PC-3 (cell line): ENCODE data around the gene SPX. TPM values are rescaled to one million over a fixed set of nuclear protein-coding genes. Genes with fewer than 3 reads are reported as not detected.

ENCODE experiments used
- ATAC-seq: fragments of 200-7000 bp; cut with Tn5 transposase; 2 replicates; pipeline ENCODE4 v1.9.1; 2020; ENCODE audit warnings: mild to moderate bottlenecking, moderate library complexity
- BruUV-seq: library from RNA; stranded (reverse); fragments of 400-500 nt; replicated peaks from 2 replicates; lab custom pipeline; 2021; lab: Mats Ljungman, UMichigan
- CTCF ChIA-PET: fragments of 300-600 bp; sonication (Branson Sonifier 250); formaldehyde crosslinking; loops from one replicate; lab custom pipeline; 2022; ENCODE audit warnings: antibody characterized with exemption; lab: Charles Lee
- POLR2A ChIA-PET: fragments of 300-600 bp; sonication (Branson Sonifier 250); formaldehyde crosslinking; loops from one replicate; lab custom pipeline; 2022; ENCODE audit warnings: antibody characterized with exemption; ENCODE audit not compliant: unreplicated experiment; lab: Charles Lee
- DNase-seq: peaks from one replicate; pipeline ENCODE4 v3.0.0-alpha.2; 2015
- H2AFZ ChIP-seq: fragments of 300-600 bp; sonication (generic); 2 replicates; pipeline ENCODE4 v1.6.0; 2016; ENCODE audit warnings: antibody characterized with exemption, low read length
- H3F3A ChIP-seq: fragments of 300-600 bp; sonication (generic); one replicate; pipeline ENCODE4 v1.6.0; 2017; ENCODE audit warnings: antibody characterized with exemption, low read length, control low read depth, mild to moderate bottlenecking; ENCODE audit not compliant: unreplicated experiment
- H3K27ac ChIP-seq: fragments of 300-600 bp; sonication (generic); 2 replicates; pipeline ENCODE4 v1.5.1; 2016; ENCODE audit warnings: mild to moderate bottlenecking, low read length
- H3K27me3 ChIP-seq: fragments of 300-600 bp; sonication (generic); 2 replicates; pipeline ENCODE4 v1.6.1; 2016; ENCODE audit warnings: low read length, mixed read lengths
- H3K36me3 ChIP-seq: fragments of 300-600 bp; sonication (generic); 2 replicates; pipeline ENCODE4 v1.6.1; 2016; ENCODE audit warnings: low read depth, mixed run types, low read length, mixed read lengths
- H3K4me1 ChIP-seq: fragments of 300-600 bp; sonication (generic); 2 replicates; pipeline ENCODE4 v1.5.1; 2016; ENCODE audit warnings: low read length; ENCODE audit not compliant: insufficient read depth
- H3K4me2 ChIP-seq: fragments of 300-600 bp; sonication (generic); 2 replicates; pipeline ENCODE4 v1.6.0; 2016; ENCODE audit warnings: low read length
- H3K4me3 ChIP-seq: fragments of 300-600 bp; sonication (generic); 2 replicates; pipeline ENCODE4 v1.5.1; 2016; ENCODE audit warnings: mild to moderate bottlenecking, low read length, mixed read lengths
- H3K79me2 ChIP-seq: fragments of 300-600 bp; sonication (generic); 2 replicates; pipeline ENCODE4 v1.6.1; 2017; ENCODE audit warnings: low read length, mixed read lengths
- H3K9ac ChIP-seq: fragments of 300-600 bp; sonication (generic); 2 replicates; pipeline ENCODE4 v1.6.0; 2016; ENCODE audit warnings: mild to moderate bottlenecking, low read length
- H3K9me2 ChIP-seq: fragments of 300-600 bp; sonication (generic); replicated peaks from 2 replicates; pipeline ENCODE4 v1.6.1; 2016; ENCODE audit warnings: mixed run types, low read length, mixed read lengths
- H3K9me3 ChIP-seq: fragments of 300-600 bp; sonication (generic); 2 replicates; pipeline ENCODE4 v1.6.1; 2016; ENCODE audit warnings: low read length, mixed read lengths
- H4K20me1 ChIP-seq: fragments of 300-600 bp; sonication (generic); 2 replicates; pipeline ENCODE4 v1.6.1; 2016; ENCODE audit warnings: low read length, mixed read lengths
- CTCF ChIP-seq: fragments of 300-600 bp; sonication (generic); conservative IDR thresholded peaks from 2 replicates; pipeline ENCODE4 v1.5.1; 2017; ENCODE audit warnings: antibody characterized with exemption, low read depth, mild to moderate bottlenecking, low read length
- EZH2 ChIP-seq: fragments of 300-600 bp; sonication (generic); IDR thresholded peaks from one replicate; pipeline ENCODE4 v1.6.1; 2017; ENCODE audit warnings: antibody characterized with exemption, mild to moderate bottlenecking, low read length; ENCODE audit not compliant: unreplicated experiment
- EZH2phosphoT487 ChIP-seq: fragments of 300-600 bp; sonication (generic); IDR thresholded peaks from 2 replicates; pipeline ENCODE4 v1.6.1; 2018; ENCODE audit warnings: mild to moderate bottlenecking, antibody characterized with exemption, low read length, borderline replicate concordance
- intact Hi-C: fragments of 100-400 bp; cut with micrococcal nuclease; formaldehyde crosslinking; loops from 2 replicates; pipeline ENCODE4 v1.9.0; 2023
- total RNA-seq: library from RNA; depleted of rRNA; stranded (reverse); fragments of >200 nt; gene quantifications from 2 replicates; pipeline ENCODE4 v1.2.3, GENCODE V29; 2014

Gene SPX
- total RNA-seq, 1 experiment from 2014 or later: 0.87 TPM

- Histone ChIP-seq H3K27me3 (no peaks in the 10 kb centered on the region), H3K4me3 (peak overlapping the region; percentile 17; the same call in 1 of the 2 replicates), H3K27ac (peak overlapping the region; percentile 53), H3K9me2 (no peaks in the 10 kb centered on the region), H3K4me2 (peak overlapping the region; percentile 63), H3K79me2 (no peaks in the 10 kb centered on the region), H3K4me1 (peaks cover 17% of the 10 kb centered on the region), H3F3A (peaks cover 5% of the 10 kb centered on the region), H3K36me3 (no peaks in the 10 kb centered on the region), H3K9me3 (no peaks in the 10 kb centered on the region), H3K9ac (no peak overlapping the region), H4K20me1 (no peaks in the 10 kb centered on the region), H2AFZ (no peak overlapping the region)
- ATAC-seq: peak; percentile 87
- intact Hi-C loops: no loop called here
- ChIA-PET POLR2A (no interaction called here), CTCF (no interaction called here)
- no TSS peak for BruUV-seq
- no peak for TF ChIP-seq EZH2
- TF ChIP-seq EZH2phosphoT487: no peak
- TF ChIP-seq CTCF: no peak
- peak; percentile 78 for DNase-seq
Measured at GRCh38 chr12:21559855-21560569, 33.9 kb downstream of the SPX start.

GRCh38 chr12:21561158-21561557 lies 35.1 kb downstream of the SPX start:
- Histone ChIP-seq H4K20me1 (no peaks in the 10 kb centered on the region), H3K9me3 (no peaks in the 10 kb centered on the region), H3K79me2 (no peaks in the 10 kb centered on the region), H3K36me3 (no peaks in the 10 kb centered on the region), H3K4me2 (no peak overlapping the region), H3K9me2 (no peaks in the 10 kb centered on the region), H3K4me1 (peaks cover 17% of the 10 kb centered on the region), H2AFZ (no peak overlapping the region), H3K4me3 (no peak overlapping the region), H3K27ac (no peak overlapping the region), H3K9ac (no peak overlapping the region), H3K27me3 (no peaks in the 10 kb centered on the region), H3F3A (peaks cover 5% of the 10 kb centered on the region)
- no peak for DNase-seq
- CTCF ChIA-PET: no interaction called here
- no peak for ATAC-seq
- POLR2A ChIA-PET: no interaction called here
- BruUV-seq: no TSS peak
- TF ChIP-seq EZH2phosphoT487: no peak
- TF ChIP-seq CTCF: no peak
- intact Hi-C loops: no loop called here

- POLR2A ChIA-PET: no interaction called here
- Histone ChIP-seq H3K36me3 (no peaks in the 10 kb centered on the region), H2AFZ (no peak overlapping the region), H3K9ac (no peak overlapping the region), H3K27me3 (no peaks in the 10 kb centered on the region), H3K4me3 (no peak overlapping the region), H3K9me2 (no peaks in the 10 kb centered on the region), H3K4me2 (no peak overlapping the region), H4K20me1 (no peaks in the 10 kb centered on the region), H3K27ac (no peak overlapping the region), H3K9me3 (no peaks in the 10 kb centered on the region), H3F3A (peaks cover 5% of the 10 kb centered on the region), H3K79me2 (no peaks in the 10 kb centered on the region), H3K4me1 (peaks cover 17% of the 10 kb centered on the region)
- BruUV-seq: no TSS peak
- intact Hi-C loops: no loop called here
- TF ChIP-seq EZH2phosphoT487 (no peak), EZH2 (no peak), CTCF (no peak)
- DNase-seq (no peak), ATAC-seq (no peak)
- CTCF ChIA-PET: no interaction called here
Measured at GRCh38 chr12:21562859-21563258, 36.8 kb downstream of the SPX start.
